ENCODE results near the gene TTC39A. TPM values are rescaled to one million over a fixed set of nuclear protein-coding genes. Genes with fewer than 3 reads are reported as not detected.

The TTC39A gene
- total and polyA plus RNA-seq, 2 donors = 1.1 to 2.8 TPM

GRCh38 chr1:51312718-51313117 is 17.6 kb downstream of the TTC39A start:
- over 99% methylated on average over 4 of the region's 4 CpGs for WGBS

GRCh38 chr1:51311826-51312225 is 18.5 kb downstream of the TTC39A start:
- WGBS = 96% methylated on average over 5 of the region's 5 CpGs
- Histone ChIP-seq H3K27ac (ENCODE audit: low read depth in 1 of 2, low read length in 1 of 2) (no peak overlapping the region), H3K36me3 (ENCODE audit: control insufficient read depth in 2 of 2, insufficient read depth in 2 of 2, low read length in 1 of 2) (no peaks in the 10 kb centered on the region), H3K4me3 (ENCODE audit: low read length in 2 of 2) (no peak overlapping the region), H3K4me1 (ENCODE audit: control insufficient read depth in 2 of 2, insufficient read depth in 2 of 2, low read length in 2 of 2) (peaks cover 0 to 27% of the 10 kb centered on the region in 2 donors), H3K9me3 (ENCODE audit: control insufficient read depth in 2 of 2, insufficient read depth in 1 of 2, low read length in 1 of 2) (no peaks in the 10 kb centered on the region), H3K27me3 (ENCODE audit: control insufficient read depth in 2 of 2, insufficient read depth in 1 of 2, low read length in 1 of 2) (no peaks in the 10 kb centered on the region)
- DNase-seq (ENCODE audit: low read depth in 6 of 9, low spot score in 9 of 9) = no peak

More at GRCh38 chr1:51312718-51313117, 17.6 kb downstream of the TTC39A start:
- no peak overlapping the region for H3K4me3 ChIP-seq (ENCODE audit: low read length in 2 of 2)
- H3K27ac ChIP-seq (ENCODE audit: low read depth in 1 of 2, low read length in 1 of 2) = no peak overlapping the region
- H3K36me3 ChIP-seq (ENCODE audit: control insufficient read depth in 2 of 2, insufficient read depth in 2 of 2, low read length in 1 of 2) = no peaks in the 10 kb centered on the region
- DNase-seq (ENCODE audit: low read depth in 6 of 9, low spot score in 9 of 9) = no peak
- peaks cover 0 to 33% of the 10 kb centered on the region in 2 donors for H3K4me1 ChIP-seq (ENCODE audit: control insufficient read depth in 2 of 2, insufficient read depth in 2 of 2, low read length in 2 of 2)
- no peaks in the 10 kb centered on the region for H3K9me3 ChIP-seq (ENCODE audit: control insufficient read depth in 2 of 2, insufficient read depth in 1 of 2, low read length in 1 of 2)
- no peaks in the 10 kb centered on the region for H3K27me3 ChIP-seq (ENCODE audit: control insufficient read depth in 2 of 2, insufficient read depth in 1 of 2, low read length in 1 of 2)

- H3K27ac ChIP-seq (ENCODE audit: low read depth in 1 of 2, low read length in 1 of 2) = no peak overlapping the region
- H3K9me3 ChIP-seq (ENCODE audit: control insufficient read depth in 2 of 2, insufficient read depth in 1 of 2, low read length in 1 of 2) = no peaks in the 10 kb centered on the region
- 54% methylated on average over 15 of the region's 15 CpGs for WGBS
- H3K4me3 ChIP-seq (ENCODE audit: low read length in 2 of 2) = no peak overlapping the region
- H3K36me3 ChIP-seq (ENCODE audit: control insufficient read depth in 2 of 2, insufficient read depth in 2 of 2, low read length in 1 of 2) = no peaks in the 10 kb centered on the region
- H3K27me3 ChIP-seq (ENCODE audit: control insufficient read depth in 2 of 2, insufficient read depth in 1 of 2, low read length in 1 of 2) = no peaks in the 10 kb centered on the region
- no peak for DNase-seq (ENCODE audit: low read depth in 6 of 9, low spot score in 9 of 9)
- H3K4me1 ChIP-seq (ENCODE audit: control insufficient read depth in 2 of 2, insufficient read depth in 2 of 2, low read length in 2 of 2) = peaks cover 0 to 21% of the 10 kb centered on the region in 2 donors
Observed at GRCh38 chr1:51310871-51311613, 19.3 kb downstream of the TTC39A start.

- Histone ChIP-seq H3K4me1 (ENCODE audit: control insufficient read depth in 2 of 2, insufficient read depth in 2 of 2, low read length in 2 of 2) (peaks cover 0 to 6% of the 10 kb centered on the region in 2 donors), H3K36me3 (ENCODE audit: control insufficient read depth in 2 of 2, insufficient read depth in 2 of 2, low read length in 1 of 2) (no peaks in the 10 kb centered on the region), H3K27ac (ENCODE audit: low read depth in 1 of 2, low read length in 1 of 2) (no peak overlapping the region), H3K9me3 (ENCODE audit: control insufficient read depth in 2 of 2, insufficient read depth in 1 of 2, low read length in 1 of 2) (no peaks in the 10 kb centered on the region), H3K4me3 (ENCODE audit: low read length in 2 of 2) (no peak overlapping the region), H3K27me3 (ENCODE audit: control insufficient read depth in 2 of 2, insufficient read depth in 1 of 2, low read length in 1 of 2) (no peaks in the 10 kb centered on the region)
- 96% methylated on average over 8 of the region's 8 CpGs for WGBS
- DNase-seq (ENCODE audit: low read depth in 6 of 9, low spot score in 9 of 9) = no peak
Observed at GRCh38 chr1:51309291-51309690, 21.1 kb downstream of the TTC39A start.

GRCh38 chr1:51308636-51309035 is 21.7 kb downstream of the TTC39A start:
- no peaks in the 10 kb centered on the region for H3K36me3 ChIP-seq (ENCODE audit: control insufficient read depth in 2 of 2, insufficient read depth in 2 of 2, low read length in 1 of 2)
- H3K4me3 ChIP-seq (ENCODE audit: low read length in 2 of 2) = no peak overlapping the region
- no peaks in the 10 kb centered on the region for H3K27me3 ChIP-seq (ENCODE audit: control insufficient read depth in 2 of 2, insufficient read depth in 1 of 2, low read length in 1 of 2)
- no peak overlapping the region for H3K27ac ChIP-seq (ENCODE audit: low read depth in 1 of 2, low read length in 1 of 2)
- no peaks in the 10 kb centered on the region for H3K9me3 ChIP-seq (ENCODE audit: control insufficient read depth in 2 of 2, insufficient read depth in 1 of 2, low read length in 1 of 2)
- no peak for DNase-seq (ENCODE audit: low read depth in 6 of 9, low spot score in 9 of 9)
- WGBS = 98% methylated on average over 6 of the region's 6 CpGs
- no peaks in the 10 kb centered on the region for H3K4me1 ChIP-seq (ENCODE audit: control insufficient read depth in 2 of 2, insufficient read depth in 2 of 2, low read length in 2 of 2)

GRCh38 chr1:51306950-51307349 is 23.4 kb downstream of the TTC39A start:
- DNase-seq (ENCODE audit: low read depth in 6 of 9, low spot score in 9 of 9) = no peak
- WGBS = 97% methylated on average over 5 of the region's 5 CpGs
- no peak overlapping the region for H3K27ac ChIP-seq (ENCODE audit: low read depth in 1 of 2, low read length in 1 of 2)

GRCh38 chr1:51305371-51305823 is 25.0 kb downstream of the TTC39A start:
- no peak for DNase-seq (ENCODE audit: low read depth in 6 of 9, low spot score in 9 of 9)
- no peaks in the 10 kb centered on the region for H3K36me3 ChIP-seq (ENCODE audit: control insufficient read depth in 2 of 2, insufficient read depth in 2 of 2, low read length in 1 of 2)
- no peaks in the 10 kb centered on the region for H3K4me1 ChIP-seq (ENCODE audit: control insufficient read depth in 2 of 2, insufficient read depth in 2 of 2, low read length in 2 of 2)
- H3K4me3 ChIP-seq (ENCODE audit: low read length in 2 of 2) = no peak overlapping the region
- H3K27ac ChIP-seq (ENCODE audit: low read depth in 1 of 2, low read length in 1 of 2) = no peak overlapping the region
- no peaks in the 10 kb centered on the region for H3K9me3 ChIP-seq (ENCODE audit: control insufficient read depth in 2 of 2, insufficient read depth in 1 of 2, low read length in 1 of 2)
- 96% methylated on average over 4 of the region's 4 CpGs for WGBS
- no peaks in the 10 kb centered on the region for H3K27me3 ChIP-seq (ENCODE audit: control insufficient read depth in 2 of 2, insufficient read depth in 1 of 2, low read length in 1 of 2)

More at GRCh38 chr1:51306950-51307349, 23.4 kb downstream of the TTC39A start:
- Histone ChIP-seq H3K36me3 (ENCODE audit: control insufficient read depth in 2 of 2, insufficient read depth in 2 of 2, low read length in 1 of 2) (no peaks in the 10 kb centered on the region), H3K4me1 (ENCODE audit: control insufficient read depth in 2 of 2, insufficient read depth in 2 of 2, low read length in 2 of 2) (no peaks in the 10 kb centered on the region), H3K4me3 (ENCODE audit: low read length in 2 of 2) (no peak overlapping the region), H3K9me3 (ENCODE audit: control insufficient read depth in 2 of 2, insufficient read depth in 1 of 2, low read length in 1 of 2) (no peaks in the 10 kb centered on the region), H3K27me3 (ENCODE audit: control insufficient read depth in 2 of 2, insufficient read depth in 1 of 2, low read length in 1 of 2) (no peaks in the 10 kb centered on the region)

- WGBS = 88% methylated on average over 1 of the region's 1 CpG
- H3K9me3 ChIP-seq (ENCODE audit: control insufficient read depth in 2 of 2, insufficient read depth in 1 of 2, low read length in 1 of 2) = peaks cover 0 to under 1% of the 10 kb centered on the region in 2 donors
- DNase-seq (ENCODE audit: low read depth in 6 of 9, low spot score in 9 of 9) = no peak
- no peak overlapping the region for H3K27ac ChIP-seq (ENCODE audit: low read depth in 1 of 2, low read length in 1 of 2)
- no peaks in the 10 kb centered on the region for H3K27me3 ChIP-seq (ENCODE audit: control insufficient read depth in 2 of 2, insufficient read depth in 1 of 2, low read length in 1 of 2)
- no peaks in the 10 kb centered on the region for H3K36me3 ChIP-seq (ENCODE audit: control insufficient read depth in 2 of 2, insufficient read depth in 2 of 2, low read length in 1 of 2)
- no peaks in the 10 kb centered on the region for H3K4me1 ChIP-seq (ENCODE audit: control insufficient read depth in 2 of 2, insufficient read depth in 2 of 2, low read length in 2 of 2)
- no peak overlapping the region for H3K4me3 ChIP-seq (ENCODE audit: low read length in 2 of 2)
Observed at GRCh38 chr1:51304360-51304759, 26.0 kb downstream of the TTC39A start.

GRCh38 chr1:51303751-51304251 is 26.6 kb downstream of the TTC39A start:
- no peaks in the 10 kb centered on the region for H3K27me3 ChIP-seq (ENCODE audit: control insufficient read depth in 2 of 2, insufficient read depth in 1 of 2, low read length in 1 of 2)
- no peak for DNase-seq (ENCODE audit: low read depth in 6 of 9, low spot score in 9 of 9)
- H3K4me3 ChIP-seq (ENCODE audit: low read length in 2 of 2) = no peak overlapping the region
- H3K36me3 ChIP-seq (ENCODE audit: control insufficient read depth in 2 of 2, insufficient read depth in 2 of 2, low read length in 1 of 2) = no peaks in the 10 kb centered on the region
- H3K9me3 ChIP-seq (ENCODE audit: control insufficient read depth in 2 of 2, insufficient read depth in 1 of 2, low read length in 1 of 2) = peaks cover 0 to 5% of the 10 kb centered on the region in 2 donors
- no peak overlapping the region for H3K27ac ChIP-seq (ENCODE audit: low read depth in 1 of 2, low read length in 1 of 2)
- WGBS = 63% methylated on average over 8 of the region's 8 CpGs
- H3K4me1 ChIP-seq (ENCODE audit: control insufficient read depth in 2 of 2, insufficient read depth in 2 of 2, low read length in 2 of 2) = no peaks in the 10 kb centered on the region

Measured in thymus (tissue), 11 donors.